PC-9 (cell line): Measurements from ENCODE around the gene TMPRSS4. TPM values are rescaled to one million over a fixed set of nuclear protein-coding genes. Genes with fewer than 3 reads are reported as not detected.

Experiments used
- BruUV-seq: library from RNA; stranded (reverse); fragments of 400-500 nt; replicated peaks from 2 replicates; lab custom pipeline; 2021; lab: Mats Ljungman, UMichigan
- CTCF ChIA-PET: fragments of 300-600 bp; sonication (Branson Sonifier 250); formaldehyde crosslinking; loops from one replicate; lab custom pipeline; 2022; ENCODE audit warnings: antibody characterized with exemption; lab: Charles Lee
- POLR2A ChIA-PET: fragments of 300-600 bp; sonication (Branson Sonifier 250); formaldehyde crosslinking; loops from one replicate; lab custom pipeline; 2022; ENCODE audit warnings: antibody characterized with exemption; ENCODE audit not compliant: unreplicated experiment; lab: Charles Lee
- DNase-seq, 2 experiments: peaks; one replicate each; pipeline versions ENCODE4 v3.0.0 to v3.0.0-alpha.2; 2015 to 2022; ENCODE audit warnings: mixed read lengths in 1 of 2
- H2AFZ ChIP-seq: fragments of 200-600 bp; sonication (generic); 2 replicates; pipeline ENCODE4 v1.8.1; 2017; ENCODE audit warnings: antibody characterized with exemption
- H3F3A ChIP-seq: fragments of 200-600 bp; sonication (generic); 2 replicates; pipeline ENCODE4 v1.8.1; 2017; ENCODE audit warnings: antibody characterized with exemption, mild to moderate bottlenecking, low read depth; ENCODE audit not compliant: insufficient read depth
- H3K27ac ChIP-seq: fragments of 200-600 bp; sonication (generic); 2 replicates; pipeline ENCODE4 v1.6.1; 2016; ENCODE audit warnings: mixed run types
- H3K27me3 ChIP-seq: fragments of 200-600 bp; sonication (generic); 2 replicates; pipeline ENCODE4 v1.6.1; 2016; ENCODE audit warnings: low read depth, mixed run types; ENCODE audit not compliant: insufficient read depth
- H3K36me3 ChIP-seq: fragments of 200-600 bp; sonication (generic); 2 replicates; pipeline ENCODE4 v1.6.1; 2016; ENCODE audit warnings: low read depth, mixed run types
- H3K4me1 ChIP-seq: fragments of 200-600 bp; sonication (generic); replicated peaks from 2 replicates; pipeline ENCODE4 v1.6.1; 2016; ENCODE audit warnings: mixed run types; ENCODE audit not compliant: insufficient read depth
- H3K4me2 ChIP-seq: fragments of 200-600 bp; sonication (generic); 2 replicates; pipeline ENCODE4 v1.6.1; 2017; ENCODE audit warnings: mixed run types
- H3K4me3 ChIP-seq: fragments of 200-600 bp; sonication (generic); 2 replicates; pipeline ENCODE4 v1.6.1; 2016; ENCODE audit warnings: mixed run types
- H3K79me2 ChIP-seq: fragments of 200-600 bp; sonication (generic); 2 replicates; pipeline ENCODE4 v1.6.1; 2017; ENCODE audit warnings: low read depth, mixed run types
- H3K9me2 ChIP-seq: fragments of 200-600 bp; sonication (generic); 2 replicates; pipeline ENCODE4 v1.8.1; 2017; ENCODE audit warnings: mild to moderate bottlenecking; ENCODE audit not compliant: insufficient read depth
- H3K9me3 ChIP-seq: fragments of 200-600 bp; sonication (generic); 2 replicates; pipeline ENCODE4 v1.8.1; 2016; ENCODE audit warnings: low read depth; ENCODE audit not compliant: insufficient read depth
- H4K20me1 ChIP-seq: fragments of 200-600 bp; sonication (generic); 2 replicates; pipeline ENCODE4 v1.8.1; 2017; ENCODE audit not compliant: insufficient read depth
- CTCF ChIP-seq: fragments of 200-600 bp; sonication (generic); conservative IDR thresholded peaks from 2 replicates; pipeline ENCODE4 v1.6.1; 2017; ENCODE audit warnings: mixed run types, antibody characterized with exemption, mild to moderate bottlenecking, moderate library complexity
- EZH2 ChIP-seq: fragments of 200-600 bp; sonication (generic); IDR thresholded peaks from 2 replicates; pipeline ENCODE4 v1.8.0; 2017; ENCODE audit warnings: antibody characterized with exemption, low read depth
- intact Hi-C: fragments of 100-400 bp; cut with micrococcal nuclease; formaldehyde crosslinking; loops from one replicate; pipeline ENCODE4 v1.10.0; 2022; ENCODE audit not compliant: unreplicated experiment
- total RNA-seq: library from RNA; stranded (reverse); gene quantifications from 2 replicates; pipeline ENCODE4 v1.2.3, GENCODE V29; 2021

TMPRSS4 gene
- total RNA-seq, 1 experiment from 2014 or later = 27.6 TPM

- no peak for DNase-seq
- Histone ChIP-seq H3K9me2 (no peaks in the 10 kb centered on the region), H3K36me3 (no peaks in the 10 kb centered on the region), H3K4me2 (no peak overlapping the region), H4K20me1 (no peaks in the 10 kb centered on the region), H3K9me3 (no peaks in the 10 kb centered on the region), H3K4me1 (peaks cover 12% of the 10 kb centered on the region), H3K79me2 (no peaks in the 10 kb centered on the region), H3F3A (peaks cover 12% of the 10 kb centered on the region; the same call in 1 of the 2 replicates), H3K4me3 (no peak overlapping the region), H3K27me3 (peaks cover 45% of the 10 kb centered on the region), H2AFZ (no peak overlapping the region), H3K27ac (no peak overlapping the region)
- BruUV-seq = no TSS peak
- intact Hi-C loops = loop anchor here (5.0 kb wide), 1 partner anchor 223 kb away; no protein-coding TSS in a partner anchor
- POLR2A ChIA-PET = no interaction called here
- CTCF ChIA-PET = interaction anchor here (0.6 kb wide), 1 partner anchor 9 kb away, joined by 3 read pairs; no protein-coding TSS in a partner anchor
- TF ChIP-seq EZH2 (no peak), CTCF (no peak)
These were observed 93.4 kb downstream of the TMPRSS4 start for GRCh38 chr11:118170231-118170630.

GRCh38 chr11:118170882-118171268 lies 94.0 kb downstream of the TMPRSS4 start:
- Histone ChIP-seq H3K27me3 (peaks cover 45% of the 10 kb centered on the region), H3K4me1 (peaks cover 18% of the 10 kb centered on the region), H3K4me3 (no peak overlapping the region), H3K27ac (no peak overlapping the region), H4K20me1 (no peaks in the 10 kb centered on the region), H3K9me2 (no peaks in the 10 kb centered on the region), H3F3A (peaks cover 18% of the 10 kb centered on the region; the same call in 1 of the 2 replicates), H3K36me3 (no peaks in the 10 kb centered on the region), H2AFZ (no peak overlapping the region), H3K79me2 (no peaks in the 10 kb centered on the region), H3K4me2 (no peak overlapping the region), H3K9me3 (no peaks in the 10 kb centered on the region)
- no peak for DNase-seq
- TF ChIP-seq CTCF (no peak), EZH2 (no peak)
- intact Hi-C loops = loop anchor here (1.0 to 5.0 kb wide), 2 partner anchors 26 to 224 kb away; no protein-coding TSS in a partner anchor
- BruUV-seq = no TSS peak
- POLR2A ChIA-PET = no interaction called here
- CTCF ChIA-PET = interaction anchor here (0.5 to 0.6 kb wide), 3 partner anchors 44 to 417 kb away, joined by 3 read pairs; no protein-coding TSS in a partner anchor

Other genes starting within 250 kb of the TMPRSS4 start
- gene FXYD6, start 200.4 kb upstream of the TMPRSS4 start, total RNA-seq = 0.20 and 0.48 TPM in 2 replicates
- 18.5 and 21.7 TPM in 2 replicates for gene TMPRSS13, start 147.7 kb upstream of the TMPRSS4 start, total RNA-seq
- gene IL10RA, start 90.7 kb upstream of the TMPRSS4 start, total RNA-seq = not detected in 2 replicates
- not detected in 2 replicates for gene SMIM35, start 9.9 kb downstream of the TMPRSS4 start, total RNA-seq
- 0.08 TPM in 1 of 2 replicates, not detected in the other for gene SCN4B, start 75.7 kb downstream of the TMPRSS4 start, total RNA-seq
- not detected in 2 replicates for gene SCN2B, start 99.6 kb downstream of the TMPRSS4 start, total RNA-seq
- gene JAML, start 147.9 kb downstream of the TMPRSS4 start, total RNA-seq = not detected in 2 replicates
- 13.4 and 16.8 TPM in 2 replicates for gene MPZL3, start 175.3 kb downstream of the TMPRSS4 start, total RNA-seq
- gene MPZL2, start 187.2 kb downstream of the TMPRSS4 start, total RNA-seq = 39.4 and 43.1 TPM in 2 replicates
- not detected in 2 replicates for gene CD3E, start 227.7 kb downstream of the TMPRSS4 start, total RNA-seq